H9 (cell line): Measurements from ENCODE around the gene EFTUD2. TPM values are rescaled to one million over a fixed set of nuclear protein-coding genes. Genes with fewer than 3 reads are reported as not detected.

ENCODE experiments used
- DNase-seq: peaks from one replicate; pipeline ENCODE4 v3.0.0-alpha.2; 2017
- H2AFZ ChIP-seq: one replicate; pipeline ENCODE4 v1.6.1; 2013; ENCODE audit warnings: mild to moderate bottlenecking, low read length, control low read depth, moderate library complexity
- H2AK5ac ChIP-seq: 2 replicates; pipeline ENCODE4 v1.6.1; 2013; ENCODE audit warnings: low read length, control low read depth, mixed read lengths; ENCODE audit not compliant: insufficient read length
- H2BK120ac ChIP-seq: one replicate; pipeline ENCODE4 v1.6.1; 2013; ENCODE audit warnings: low read depth, mild to moderate bottlenecking, low read length, control low read depth, inconsistent platforms; ENCODE audit not compliant: poor library complexity, severe bottlenecking
- H2BK12ac ChIP-seq: 2 replicates; pipeline ENCODE4 v1.6.1; 2013; ENCODE audit warnings: low read length, control low read depth, mixed read lengths, low read depth; ENCODE audit not compliant: insufficient read length
- H2BK15ac ChIP-seq: 2 replicates; pipeline ENCODE4 v1.6.1; 2013; ENCODE audit warnings: low read depth, low read length, control low read depth
- H2BK20ac ChIP-seq: one replicate; pipeline ENCODE4 v1.6.1; 2013; ENCODE audit warnings: low read depth, mild to moderate bottlenecking, low read length, control low read depth, inconsistent platforms; ENCODE audit not compliant: poor library complexity, severe bottlenecking
- H2BK5ac ChIP-seq: 2 replicates; pipeline ENCODE4 v1.6.1; 2013; ENCODE audit warnings: low read length, control low read depth, mixed read lengths; ENCODE audit not compliant: insufficient read length
- H3K14ac ChIP-seq: 2 replicates; pipeline ENCODE4 v1.6.1; 2013; ENCODE audit warnings: low read length, control low read depth; ENCODE audit not compliant: insufficient read depth
- H3K18ac ChIP-seq: 2 replicates; pipeline ENCODE4 v1.6.1; 2013; ENCODE audit warnings: low read depth, mild to moderate bottlenecking, mixed read lengths, low read length, control low read depth; ENCODE audit not compliant: insufficient read length
- H3K23ac ChIP-seq: 2 replicates; pipeline ENCODE4 v1.6.1; 2013; ENCODE audit warnings: low read length, control low read depth, mixed read lengths, low read depth; ENCODE audit not compliant: insufficient read length
- H3K23me2 ChIP-seq: 2 replicates; pipeline ENCODE4 v1.6.1; 2013; ENCODE audit warnings: low read depth, mild to moderate bottlenecking, mixed read lengths, low read length, control low read depth; ENCODE audit not compliant: insufficient read length, poor library complexity, severe bottlenecking
- H3K27ac ChIP-seq: 2 replicates; pipeline ENCODE4 v1.5.1; 2013; ENCODE audit warnings: low read length, control low read depth, mixed read lengths, low read depth; ENCODE audit not compliant: insufficient read length
- H3K27me3 ChIP-seq: 2 replicates; pipeline ENCODE4 v1.6.1; 2013; ENCODE audit warnings: low read length, control low read depth, inconsistent platforms; ENCODE audit not compliant: insufficient read depth
- H3K4ac ChIP-seq: 2 replicates; pipeline ENCODE4 v1.6.1; 2013; ENCODE audit warnings: low read depth, mild to moderate bottlenecking, control low read depth, inconsistent platforms, low read length, moderate library complexity
- H3K4me1 ChIP-seq: 2 replicates; pipeline ENCODE4 v1.6.1; 2013; ENCODE audit warnings: low read length, control low read depth, inconsistent platforms; ENCODE audit not compliant: insufficient read depth
- H3K4me2 ChIP-seq: 2 replicates; pipeline ENCODE4 v1.6.1; 2013; ENCODE audit warnings: low read length, control low read depth, mixed read lengths; ENCODE audit not compliant: insufficient read length, insufficient read depth
- H3K56ac ChIP-seq: 2 replicates; pipeline ENCODE4 v1.6.1; 2013; ENCODE audit warnings: low read depth, mild to moderate bottlenecking, mixed read lengths, low read length, control low read depth; ENCODE audit not compliant: insufficient read length
- H3K79me1 ChIP-seq: 2 replicates; pipeline ENCODE4 v1.6.1; 2013; ENCODE audit warnings: low read depth, mild to moderate bottlenecking, moderate library complexity, low read length, control low read depth, inconsistent platforms; ENCODE audit not compliant: insufficient read depth, poor library complexity, severe bottlenecking
- H3K79me2 ChIP-seq: 2 replicates; pipeline ENCODE4 v1.6.1; 2013; ENCODE audit warnings: low read length, control low read depth, inconsistent platforms; ENCODE audit not compliant: insufficient read depth
- H3K9ac ChIP-seq: 2 replicates; pipeline ENCODE4 v1.6.1; 2013; ENCODE audit warnings: low read length, control low read depth, mixed read lengths; ENCODE audit not compliant: insufficient read length; ENCODE audit errors: extremely low read depth
- H3K9me3 ChIP-seq: one replicate; pipeline ENCODE4 v1.6.1; 2013; ENCODE audit warnings: low read depth, low read length, inconsistent platforms; ENCODE audit not compliant: control insufficient read depth
- H3T11ph ChIP-seq: one replicate; pipeline ENCODE4 v1.6.1; 2013; ENCODE audit warnings: mild to moderate bottlenecking, low read length, control low read depth, inconsistent platforms
- H4K20me1 ChIP-seq: one replicate; pipeline ENCODE4 v1.6.1; 2013; ENCODE audit not compliant: control insufficient read depth, insufficient read length, insufficient read depth
- H4K5ac ChIP-seq: 2 replicates; pipeline ENCODE4 v1.6.1; 2013; ENCODE audit warnings: low read depth, mild to moderate bottlenecking, mixed read lengths, low read length, control low read depth; ENCODE audit not compliant: insufficient read length
- H4K8ac ChIP-seq: replicated peaks from 2 replicates; pipeline ENCODE4 v1.6.1; 2013; ENCODE audit warnings: low read length, control low read depth, mixed read lengths, low read depth; ENCODE audit not compliant: insufficient read length
- H4K91ac ChIP-seq: 2 replicates; pipeline ENCODE4 v1.6.1; 2013; ENCODE audit warnings: low read depth, mild to moderate bottlenecking, moderate library complexity, mixed read lengths, low read length, control low read depth; ENCODE audit not compliant: insufficient read length
- H3K27ac Mint-ChIP-seq, 3 experiments: 2 replicates in 2 of 3; 3 replicates in 1 of 3; pipeline ENCODE4 v1.8.0; 2020 to 2021; ENCODE audit warnings: mixed read lengths in 3 of 3, mild to moderate bottlenecking in 1 of 3, moderate library complexity in 1 of 3
- H3K27me3 Mint-ChIP-seq: 2 replicates; pipeline ENCODE4 v1.8.0; 2021; ENCODE audit warnings: low read depth, mild to moderate bottlenecking, moderate library complexity, mixed read lengths
- H3K36me3 Mint-ChIP-seq, 3 experiments: 2 replicates in 2 of 3; 3 replicates in 1 of 3; pipeline ENCODE4 v1.8.0; 2020 to 2021; ENCODE audit warnings: low read depth in 3 of 3, mixed read lengths in 3 of 3; ENCODE audit not compliant: insufficient read depth in 1 of 3
- H3K4me1 Mint-ChIP-seq, 2 experiments: 2 replicates each; pipeline ENCODE4 v1.8.0; 2020; ENCODE audit warnings: mixed read lengths in 2 of 2
- H3K4me3 Mint-ChIP-seq, 2 experiments: 2 replicates in 1 of 2; 3 replicates in 1 of 2; pipeline ENCODE4 v1.8.0; 2020 to 2021; ENCODE audit warnings: mild to moderate bottlenecking in 2 of 2, mixed read lengths in 2 of 2, moderate library complexity in 1 of 2
- H3K9me3 Mint-ChIP-seq, 2 experiments: 2 replicates in 1 of 2; 3 replicates in 1 of 2; pipeline ENCODE4 v1.8.0; 2020; ENCODE audit warnings: mild to moderate bottlenecking in 2 of 2, mixed read lengths in 2 of 2, moderate library complexity in 1 of 2
- CTCF ChIP-seq: fragments of 200-600 bp; sonication (generic); conservative IDR thresholded peaks from 3 replicates; pipeline ENCODE4 v1.8.0; 2021; ENCODE audit warnings: antibody characterized with exemption, mild to moderate bottlenecking
- WGBS: extraction: QIAGEN DNeasy Blood & Tissue Kit; methylation state at CpG from one replicate; pipeline ENCODE4 v1.1.7; 2013; ENCODE audit warnings: missing lambda C conversion rate, low lambda C conversion rate, mixed read lengths; ENCODE audit not compliant: insufficient read length; ENCODE audit errors: extremely low coverage; 5-methylcytosine and 5-hydroxymethylcytosine counted together
- total RNA-seq: library from RNA; stranded (reverse); gene quantifications from 2 replicates; pipeline ENCODE4 v1.2.1, GENCODE V29; 2021

Gene EFTUD2
- total RNA-seq, 1 experiment from 2014 or later = 150 TPM

- no peaks in the 10 kb centered on the region for H3K23me2 ChIP-seq
- no peak overlapping the region for H2AK5ac ChIP-seq
- H4K8ac ChIP-seq = no peak overlapping the region
- H3T11ph ChIP-seq = no peak overlapping the region
- no peaks in the 10 kb centered on the region for H3K4me1 Mint-ChIP-seq
- H3K18ac ChIP-seq = no peak overlapping the region
- no peak for TF ChIP-seq CTCF
- no peak for DNase-seq
- H3K27ac ChIP-seq = no peak overlapping the region
- H3K9ac ChIP-seq = no peak overlapping the region
- no peaks in the 10 kb centered on the region for H4K20me1 ChIP-seq
- H3K27me3 ChIP-seq = no peaks in the 10 kb centered on the region
- H3K56ac ChIP-seq = no peak overlapping the region
- no peak overlapping the region for H3K4ac ChIP-seq
- H2BK12ac ChIP-seq = no peak overlapping the region
- peaks cover 27 to 51% (median 30%) of the 10 kb centered on the region in 3 experiments; a peak in 6 of 7 replicates for H3K36me3 Mint-ChIP-seq
- no peak overlapping the region for H4K91ac ChIP-seq
- peaks cover 2% of the 10 kb centered on the region; the same call in 1 of the 2 replicates for H3K79me2 ChIP-seq
- H2BK15ac ChIP-seq = no peak overlapping the region
- H3K9me3 ChIP-seq = no peaks in the 10 kb centered on the region
- WGBS = no CpG with 5 or more reads among the region's 7 CpGs
- no peak overlapping the region for H3K4me2 ChIP-seq
- H3K27me3 Mint-ChIP-seq = no peaks in the 10 kb centered on the region
- no peak overlapping the region for H4K5ac ChIP-seq
- no peaks in the 10 kb centered on the region for H3K9me3 Mint-ChIP-seq
- H3K23ac ChIP-seq = no peak overlapping the region
- H3K4me3 Mint-ChIP-seq = no peak overlapping the region
- peaks cover 4% of the 10 kb centered on the region for H3K79me1 ChIP-seq
- no peak overlapping the region for H2BK120ac ChIP-seq
- H2AFZ ChIP-seq = no peak overlapping the region
- H3K4me1 ChIP-seq = no peaks in the 10 kb centered on the region
- H2BK20ac ChIP-seq = no peak overlapping the region
- no peak overlapping the region for H2BK5ac ChIP-seq
- no peak overlapping the region for H3K27ac Mint-ChIP-seq
- no peak overlapping the region; the same call in 1 of the 2 replicates for H3K14ac ChIP-seq
Observed at GRCh38 chr17:44889003-44889402, 10.2 kb downstream of the EFTUD2 start.
